Measurements from ENCODE around the gene NPW.
"Not testable (repeated sequence)": the region's sequence is repeated elsewhere in the genome, so short reads cannot be mapped to it uniquely, and the experiment has no call there.

The NPW gene

GRCh38 chr16:2002406-2003230, 17.0 kb upstream of the NPW start:
- no peak for DNase-seq

GRCh38 chr16:2003231-2003826, 16.3 kb upstream of the NPW start:
- no peak for DNase-seq

GRCh38 chr16:2003827-2004641, 15.6 kb upstream of the NPW start:
- DNase-seq: peak; percentile 84

- no peak for DNase-seq
These were observed 14.6 kb upstream of the NPW start for GRCh38 chr16:2004795-2005517.

GRCh38 chr16:2005646-2006045, 13.9 kb upstream of the NPW start:
- no peak for DNase-seq

DNA sequence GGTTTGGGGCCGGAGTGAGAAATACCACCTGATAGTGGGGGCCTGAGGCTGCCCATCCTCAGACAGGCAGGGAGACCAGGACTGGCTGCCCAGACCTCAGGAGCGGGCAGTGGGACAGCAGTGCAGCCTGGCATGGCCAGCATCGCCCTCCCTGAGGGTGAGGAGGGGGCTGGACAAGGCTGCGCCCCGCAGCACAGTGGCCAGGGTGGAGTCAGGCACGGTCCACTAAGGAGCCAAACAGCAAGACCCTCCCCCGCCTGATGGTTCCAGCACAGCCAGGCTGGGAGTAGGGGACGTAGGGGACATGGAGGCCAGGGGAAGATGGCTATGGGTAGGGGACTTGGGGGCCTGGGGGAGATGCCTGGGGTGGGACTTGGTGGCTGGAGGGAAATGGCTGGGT, 13.3 kb upstream of the NPW start:
- DNase-seq: no peak

- no peak for DNase-seq
These were observed 12.3 kb upstream of the NPW start for GRCh38 chr16:2007081-2007836.

GRCh38 chr16:2008009-2008526, 11.5 kb upstream of the NPW start:
- peak; percentile 52 for DNase-seq

GRCh38 chr16:2008631-2009163, 10.9 kb upstream of the NPW start:
- no peak for DNase-seq

DNA sequence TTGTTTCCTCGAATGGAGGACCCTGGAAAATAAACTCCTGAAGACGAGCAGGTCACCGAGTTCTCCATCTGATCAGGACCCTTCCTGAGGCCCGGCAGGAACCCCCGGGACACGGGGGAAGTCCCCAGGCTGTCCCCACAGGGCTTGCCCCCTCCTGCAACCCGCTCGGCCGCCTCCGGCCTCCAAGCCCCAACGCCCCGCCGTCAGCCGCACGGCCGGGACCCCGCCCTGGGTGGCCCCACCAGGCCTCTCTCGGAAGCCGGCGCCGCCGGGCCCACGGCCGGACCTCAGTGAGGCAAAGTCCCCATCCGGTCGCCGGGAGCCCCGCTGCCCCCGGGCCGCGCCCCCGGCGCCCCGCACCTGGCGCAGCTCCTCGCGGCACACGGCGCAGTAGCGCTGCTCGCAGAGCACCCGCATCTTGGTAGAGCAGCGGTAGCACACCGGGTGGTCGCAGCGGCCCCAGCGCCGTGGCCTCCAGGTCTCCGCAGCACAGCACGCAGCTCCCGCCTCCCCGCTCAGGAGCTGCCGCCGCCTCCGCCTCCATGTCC, 10.3 kb upstream of the NPW start:
- no peak for DNase-seq

- DNase-seq: peak; percentile 66
These were observed 9.6 kb upstream of the NPW start, which contains the start of gene ZNF598 for GRCh38 chr16:2009791-2010510. TSS of gene ZNF598 (minus strand) at chr16:2009821.

DNA sequence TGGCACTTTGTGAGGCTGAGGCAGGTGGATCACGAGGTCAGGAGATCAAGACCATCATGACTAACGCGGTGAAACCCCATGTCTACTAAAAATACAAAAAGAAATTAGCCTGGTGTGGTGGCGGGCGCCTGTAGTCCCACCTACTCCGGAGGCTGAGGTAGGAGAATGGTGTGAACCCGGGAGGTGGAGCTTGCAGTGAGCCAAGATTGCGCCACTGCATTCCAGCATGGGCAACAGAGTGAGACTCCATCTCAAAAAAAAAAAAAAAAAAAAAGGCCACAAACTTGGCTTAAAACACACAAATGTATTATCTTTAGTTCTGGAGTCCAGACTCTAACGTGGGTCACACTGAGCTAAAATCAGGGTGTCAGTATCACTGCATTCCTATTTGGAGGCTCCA, 7.9 kb upstream of the NPW start:
- DNase-seq: not testable (repeated sequence)

DNA sequence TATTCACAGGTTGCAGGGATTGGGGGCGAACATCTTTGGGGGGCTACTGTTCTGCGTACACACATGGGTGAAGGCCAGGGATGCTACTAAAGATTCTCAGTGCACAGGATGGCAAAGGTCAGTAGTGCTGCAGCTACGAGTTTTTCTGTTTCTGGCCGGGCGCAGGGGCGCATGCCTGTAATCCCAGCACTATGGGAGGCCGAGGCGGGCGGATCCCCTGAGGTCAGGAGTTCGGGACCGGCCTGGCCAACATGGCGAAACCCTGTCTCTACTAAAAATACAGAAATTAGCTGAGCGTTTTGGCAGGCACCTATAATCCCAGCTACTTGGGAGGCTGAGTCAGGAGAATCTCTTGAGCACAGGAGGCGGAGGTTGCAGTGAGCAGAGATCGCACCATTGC, 6.1 kb upstream of the NPW start:
- no peak for DNase-seq

- DNase-seq: peak; percentile 69
These were observed 4.3 kb upstream of the NPW start for GRCh38 chr16:2015117-2015946.

DNA sequence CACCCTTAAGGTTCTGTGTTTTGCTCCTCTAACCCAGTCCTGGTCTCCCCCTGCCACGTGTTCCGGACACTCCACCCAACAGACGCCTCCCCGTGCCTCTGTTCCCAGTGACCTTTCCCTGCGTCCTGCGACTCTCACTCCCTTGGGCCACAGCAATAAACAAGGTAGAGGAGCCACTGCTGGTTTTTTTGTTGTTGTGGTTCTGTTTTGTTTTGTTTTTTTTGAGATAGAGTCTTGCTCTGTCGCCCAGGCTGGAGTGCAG, 3.7 kb upstream of the NPW start:
- DNase-seq: no peak

GRCh38 chr16:2016407-2016922, 3.1 kb upstream of the NPW start:
- no peak for DNase-seq

DNA sequence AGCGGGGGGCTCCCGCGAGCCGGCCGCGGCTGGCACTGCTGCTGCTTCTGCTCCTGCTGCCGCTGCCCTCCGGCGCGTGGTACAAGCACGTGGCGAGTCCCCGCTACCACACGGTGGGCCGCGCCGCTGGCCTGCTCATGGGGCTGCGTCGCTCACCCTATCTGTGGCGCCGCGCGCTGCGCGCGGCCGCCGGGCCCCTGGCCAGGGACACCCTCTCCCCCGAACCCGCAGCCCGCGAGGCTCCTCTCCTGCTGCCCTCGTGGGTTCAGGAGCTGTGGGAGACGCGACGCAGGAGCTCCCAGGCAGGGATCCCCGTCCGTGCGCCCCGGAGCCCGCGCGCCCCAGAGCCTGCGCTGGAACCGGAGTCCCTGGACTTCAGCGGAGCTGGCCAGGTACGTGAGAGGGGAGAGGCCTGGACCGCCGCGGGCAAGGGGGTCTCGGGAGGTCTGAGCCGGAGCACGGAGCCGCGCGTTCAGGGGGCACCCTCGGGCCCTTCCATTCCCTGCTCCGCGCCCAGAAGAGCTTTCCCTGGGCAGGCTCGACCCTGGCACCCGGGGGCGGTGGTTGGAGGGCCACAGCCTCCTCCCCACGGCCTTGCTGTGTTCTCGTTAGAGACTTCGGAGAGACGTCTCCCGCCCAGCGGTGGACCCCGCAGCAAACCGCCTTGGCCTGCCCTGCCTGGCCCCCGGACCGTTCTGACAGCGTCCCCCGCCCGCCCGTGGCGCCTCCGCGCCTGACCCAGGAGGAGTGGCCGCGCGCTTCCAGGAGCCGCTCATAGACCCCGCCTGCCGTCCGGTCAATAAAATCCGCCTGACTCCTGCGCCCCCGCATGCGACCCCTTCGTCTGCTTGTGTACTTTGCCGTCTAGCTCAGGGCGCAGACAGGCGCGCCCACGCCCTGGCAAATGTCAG, 591 bp downstream of the NPW start:
- no peak for DNase-seq

DNA sequence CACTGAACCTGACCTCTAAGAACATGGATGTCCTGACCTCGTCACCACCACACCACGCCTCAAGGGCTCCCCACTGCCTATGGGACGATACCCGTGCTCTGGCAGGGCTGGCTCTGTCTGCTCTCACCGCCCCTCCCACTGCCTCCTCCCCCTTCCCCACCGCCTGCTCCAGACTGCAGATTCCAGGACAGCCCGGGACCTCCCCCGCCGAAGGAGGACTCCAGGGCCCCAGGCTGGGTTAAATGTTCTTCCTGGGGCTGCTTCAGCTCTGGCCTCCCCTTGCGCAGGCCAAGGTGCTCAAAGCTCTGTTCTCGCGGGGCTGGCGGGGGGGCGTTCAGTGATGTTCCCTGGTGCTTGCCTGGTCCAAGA, 3.1 kb downstream of the NPW start:
- peak; percentile 81 for DNase-seq

All from T1000 (cell line).